ENCODE results near the gene DAGLA. TPM values are rescaled to one million over a fixed set of nuclear protein-coding genes. Genes with fewer than 3 reads are reported as not detected.

The DAGLA gene
- total RNA-seq, 1 experiment from 2014 or later, result 4.5 TPM

GRCh38 chr11:61704838-61705237 is 24.6 kb downstream of the DAGLA start:
- Histone ChIP-seq H2AK5ac (ENCODE audit: insufficient read length, low read length) (no peak overlapping the region), H2BK120ac (ENCODE audit: low read depth, low read length, poor library complexity, severe bottlenecking) (no peak overlapping the region), H3T11ph (ENCODE audit: low read length) (no peak overlapping the region), H2BK20ac (ENCODE audit: low read depth, low read length, poor library complexity, severe bottlenecking) (no peak overlapping the region), H3K9ac (ENCODE audit: extremely low read depth, insufficient read length, low read length) (no peak overlapping the region), H4K20me1 (ENCODE audit: control insufficient read depth, insufficient read depth, insufficient read length) (no peaks in the 10 kb centered on the region), H3K56ac (ENCODE audit: insufficient read length, low read depth, low read length) (no peak overlapping the region), H3K4ac (ENCODE audit: low read depth, low read length) (no peak overlapping the region), H2BK5ac (ENCODE audit: insufficient read length, low read length) (no peak overlapping the region), H3K79me2 (ENCODE audit: insufficient read depth, low read length) (no peaks in the 10 kb centered on the region), H2AFZ (ENCODE audit: low read length) (no peak overlapping the region), H3K18ac (ENCODE audit: insufficient read length, low read depth, low read length) (no peak overlapping the region), H4K5ac (ENCODE audit: insufficient read length, low read depth, low read length) (no peak overlapping the region), H3K9me3 (ENCODE audit: control insufficient read depth, low read depth, low read length) (no peaks in the 10 kb centered on the region), H4K91ac (ENCODE audit: insufficient read length, low read depth, low read length) (no peak overlapping the region), H3K4me1 (ENCODE audit: insufficient read depth, low read length) (no peaks in the 10 kb centered on the region), H3K4me2 (ENCODE audit: insufficient read depth, insufficient read length, low read length) (no peak overlapping the region), H2BK15ac (ENCODE audit: low read depth, low read length) (no peak overlapping the region), H3K23me2 (ENCODE audit: insufficient read length, low read depth, low read length, poor library complexity, severe bottlenecking) (no peaks in the 10 kb centered on the region), H3K79me1 (ENCODE audit: insufficient read depth, low read depth, low read length, poor library complexity, severe bottlenecking) (no peaks in the 10 kb centered on the region), H3K27me3 (ENCODE audit: insufficient read depth, low read length) (no peaks in the 10 kb centered on the region), H2BK12ac (ENCODE audit: insufficient read length, low read depth, low read length) (no peak overlapping the region), H3K27ac (ENCODE audit: insufficient read length, low read depth, low read length) (no peak overlapping the region), H3K23ac (ENCODE audit: insufficient read length, low read depth, low read length) (no peak overlapping the region), H3K14ac (ENCODE audit: insufficient read depth, low read length) (no peak overlapping the region; the same call in 1 of the 2 replicates), H4K8ac (replicated peaks; ENCODE audit: insufficient read length, low read depth, low read length) (no peak overlapping the region)
- DNase-seq, result no peak
- H3K9me3 Mint-ChIP-seq, result no peaks in the 10 kb centered on the region; a peak in 1 of 5 replicates
- TF ChIP-seq CTCF (conservative IDR thresholded peaks at IDR 0.05), result no peak
- peaks cover 23 to 48% of the 10 kb centered on the region in 2 experiments for H3K4me1 Mint-ChIP-seq
- H3K27me3 Mint-ChIP-seq (ENCODE audit: low read depth), result peaks cover 4% of the 10 kb centered on the region
- no CpG with 5 or more reads among the region's 15 CpGs for WGBS (ENCODE audit: extremely low coverage, insufficient read length, low lambda C conversion rate)
- no peaks in the 10 kb centered on the region for H3K36me3 Mint-ChIP-seq (ENCODE audit: insufficient read depth in 1 of 3, low read depth in 3 of 3)
- no peak overlapping the region for H3K27ac Mint-ChIP-seq
- no peak overlapping the region for H3K4me3 Mint-ChIP-seq

Data from H9 (cell line).